Aorta (tissue), 5 donors: Measurements from ENCODE around the gene LENEP. TPM values are rescaled to one million over a fixed set of nuclear protein-coding genes. Genes with fewer than 3 reads are reported as not detected.
"Not testable (repeated sequence)": the region's sequence is repeated elsewhere in the genome, so short reads cannot be mapped to it uniquely, and the experiment has no call there.

Experiments used
- ATAC-seq: fragments of 200-7000 bp; cut with Tn5 transposase; one replicate; pipeline ENCODE4 v1.9.1; 2022; ENCODE audit warnings: moderate library complexity; ENCODE audit not compliant: low FRiP score
- DNase-seq, 2 donors: peaks; one replicate each; pipeline ENCODE4 v3.0.0-alpha.2; 2020
- H3K27ac ChIP-seq, 2 donors: one replicate each; pipeline ENCODE4 v1.5.1; 2013; ENCODE audit warnings: low read length in 2 of 2, mild to moderate bottlenecking in 2 of 2, moderate library complexity in 2 of 2, control low read depth in 1 of 2, inconsistent platforms in 1 of 2, low read depth in 1 of 2
- H3K27me3 ChIP-seq, 2 donors: one replicate each; pipeline ENCODE4 v1.6.1; 2013; ENCODE audit warnings: control low read depth in 1 of 2, low read length in 1 of 2, mild to moderate bottlenecking in 1 of 2, moderate library complexity in 1 of 2; ENCODE audit not compliant: insufficient read depth in 2 of 2, control insufficient read depth in 1 of 2
- H3K36me3 ChIP-seq, 2 donors: one replicate each; pipeline ENCODE4 v1.6.1; 2013; ENCODE audit warnings: control low read depth in 1 of 2, low read length in 1 of 2, mild to moderate bottlenecking in 1 of 2; ENCODE audit not compliant: insufficient read depth in 2 of 2, control insufficient read depth in 1 of 2
- H3K4me1 ChIP-seq, 2 donors: one replicate each; pipeline ENCODE4 v1.6.1; 2013; ENCODE audit warnings: low read length in 2 of 2, control low read depth in 1 of 2, mild to moderate bottlenecking in 1 of 2, moderate library complexity in 1 of 2; ENCODE audit not compliant: insufficient read depth in 2 of 2, control insufficient read depth in 1 of 2
- H3K4me3 ChIP-seq, 2 donors: one replicate each; pipeline ENCODE4 v1.5.1; 2013; ENCODE audit warnings: low read length in 2 of 2, control low read depth in 1 of 2, mild to moderate bottlenecking in 1 of 2
- H3K9me3 ChIP-seq: one replicate; pipeline ENCODE4 v1.6.1; 2013; ENCODE audit warnings: mild to moderate bottlenecking, low read length; ENCODE audit not compliant: control insufficient read depth
- WGBS, 2 donors: extraction: QIAGEN DNeasy Blood & Tissue Kit; methylation state at CpG; one replicate each; pipeline ENCODE4 v1.1.7; 2013; 5-methylcytosine and 5-hydroxymethylcytosine counted together
- intact Hi-C, 2 donors: fragments of 100-400 bp; cut with DNase I; formaldehyde crosslinking; loops; one replicate each; pipeline versions ENCODE4 v1.14.2 to v1.15.0; 2022
- polyA plus RNA-seq, 2 donors: library from polyadenylated mRNA; stranded (reverse); fragments of 200-250 nt; gene quantifications; one replicate each; pipeline ENCODE4 v1.2.3, GENCODE V29; 2013
- total RNA-seq, 2 donors: library from RNA; stranded (reverse); fragmentation: NEBNext Ultra II Directional; extraction: Animal tissue kit (Norgen Biotek cat#: 25700); gene quantifications; one replicate each; pipeline ENCODE4 v1.2.1, GENCODE V29; 2021
- donor health status: healthy with polysubstance abuse.
- donor health status: Bipolar disorder and iron deficiency.
- donor health status: DM: no; HTN: no; CAD: no.
- donor health status: DM: no; HTN: no; CAD: no.
- donor health status: DM: yes; HTN: yes; CAD: no.

LENEP gene
- total and polyA plus RNA-seq, 4 donors, result not detected

DNA sequence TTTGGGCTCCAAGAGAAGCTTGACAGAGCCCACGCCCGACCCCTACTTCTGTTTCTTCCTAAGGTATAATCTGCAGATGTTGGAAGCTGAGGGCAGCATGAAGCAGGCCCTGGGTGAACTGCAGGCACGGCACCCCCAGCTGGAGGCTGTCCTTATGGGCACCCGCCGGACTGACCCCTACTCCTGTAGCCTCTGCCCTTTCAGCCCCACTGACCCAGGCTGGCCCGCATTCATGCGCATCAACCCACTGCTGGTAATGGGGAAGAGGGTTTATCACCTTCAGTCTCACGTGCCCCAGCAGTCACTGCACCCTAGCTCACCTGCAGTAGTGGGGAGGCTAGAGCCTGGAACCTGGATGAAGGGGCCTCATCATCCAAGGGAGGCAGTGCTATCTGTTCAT is 3.1 kb upstream of the LENEP start:
- Histone ChIP-seq H3K4me3 (no peak overlapping the region), H3K9me3 (no peaks in the 10 kb centered on the region), H3K36me3 (peaks cover 2 to 4% of the 10 kb centered on the region in 2 donors), H3K27me3 (no peaks in the 10 kb centered on the region), H3K4me1 (no peaks in the 10 kb centered on the region), H3K27ac (no peak overlapping the region)
- no peak for DNase-seq
- ATAC-seq, result no peak
- 91 to 92% methylated on average over 8 of the region's 8 CpGs for WGBS, 2 donors
- intact Hi-C loops, result no loop called here

DNA sequence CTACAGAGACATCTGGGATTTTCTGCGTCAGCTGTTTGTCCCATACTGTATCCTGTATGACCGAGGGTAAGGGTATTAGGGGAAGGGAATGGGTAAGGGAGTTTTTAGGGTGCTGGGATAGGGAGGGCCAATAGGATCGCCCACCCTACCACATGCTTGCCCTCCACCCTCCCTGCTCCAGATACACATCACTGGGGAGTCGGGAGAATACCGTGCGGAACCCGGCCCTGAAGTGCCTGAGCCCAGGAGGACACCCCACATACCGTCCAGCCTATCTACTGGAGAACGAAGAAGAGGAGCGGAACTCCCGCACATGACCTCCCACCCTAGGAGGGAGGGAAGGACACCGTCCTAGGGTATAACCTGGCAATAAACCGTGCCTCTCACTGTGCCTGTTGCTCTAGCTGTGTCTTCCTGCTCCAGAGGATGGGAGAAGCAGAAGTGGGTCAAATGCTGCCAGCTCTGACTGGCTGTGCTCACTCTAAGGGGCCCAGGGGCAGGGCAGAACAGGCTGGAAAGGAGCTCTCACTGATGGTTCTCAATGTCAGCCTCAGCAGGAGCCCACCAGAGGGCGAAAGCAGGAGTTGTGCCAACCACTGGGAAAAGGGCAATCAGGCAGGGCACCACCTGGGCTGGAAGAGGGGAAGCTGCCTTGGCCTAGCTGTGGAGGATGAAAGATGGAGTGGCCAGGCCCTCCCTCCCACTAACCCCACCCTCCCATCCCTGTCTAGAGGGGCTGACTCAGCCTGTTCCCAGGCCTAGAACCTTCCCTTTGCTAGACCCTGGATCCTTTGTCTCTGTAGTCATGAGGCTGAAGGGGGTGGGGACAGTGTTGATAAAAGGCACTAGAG is 440 bp upstream of the LENEP start:
- intact Hi-C loops, result no loop called here
- no peaks in the 10 kb centered on the region for H3K27me3 ChIP-seq
- no peak overlapping the region for H3K27ac ChIP-seq
- no peaks in the 10 kb centered on the region for H3K4me1 ChIP-seq
- DNase-seq (peak in 1 of 2 donors; percentile 33), ATAC-seq (no peak)
- H3K4me3 ChIP-seq, result no peak overlapping the region
- H3K36me3 ChIP-seq, result peaks cover 2 to 4% of the 10 kb centered on the region in 2 donors
- 83 to 84% methylated on average over 14 of the region's 14 CpGs for WGBS, 2 donors
- no peaks in the 10 kb centered on the region for H3K9me3 ChIP-seq

DNA sequence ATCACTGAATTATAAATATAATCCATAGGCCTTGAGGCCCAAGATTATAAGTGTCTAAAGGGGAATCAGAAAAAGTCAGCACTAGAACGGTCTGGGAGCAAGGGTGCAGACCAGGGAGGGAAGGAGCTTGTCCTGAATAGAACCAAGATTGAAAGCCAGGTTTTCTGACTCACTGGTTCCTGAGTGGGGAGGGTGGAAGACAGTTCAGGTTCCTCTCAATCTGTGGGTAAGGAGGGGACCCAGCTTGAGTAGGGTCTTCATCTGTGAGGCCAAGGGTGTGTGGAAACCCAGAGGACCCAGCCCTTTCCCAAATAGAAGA is 842 bp downstream of the LENEP start:
- no peaks in the 10 kb centered on the region for H3K4me1 ChIP-seq
- H3K36me3 ChIP-seq, result peaks cover under 1 to 4% of the 10 kb centered on the region in 2 donors
- H3K27ac ChIP-seq, result no peak overlapping the region
- WGBS, 2 donors, result 18 to 30% methylated on average over 1 of the region's 1 CpG
- intact Hi-C loops, result no loop called here
- DNase-seq (no peak), ATAC-seq (no peak)
- H3K4me3 ChIP-seq, result no peak overlapping the region
- H3K27me3 ChIP-seq, result no peaks in the 10 kb centered on the region
- H3K9me3 ChIP-seq, result no peaks in the 10 kb centered on the region

DNA sequence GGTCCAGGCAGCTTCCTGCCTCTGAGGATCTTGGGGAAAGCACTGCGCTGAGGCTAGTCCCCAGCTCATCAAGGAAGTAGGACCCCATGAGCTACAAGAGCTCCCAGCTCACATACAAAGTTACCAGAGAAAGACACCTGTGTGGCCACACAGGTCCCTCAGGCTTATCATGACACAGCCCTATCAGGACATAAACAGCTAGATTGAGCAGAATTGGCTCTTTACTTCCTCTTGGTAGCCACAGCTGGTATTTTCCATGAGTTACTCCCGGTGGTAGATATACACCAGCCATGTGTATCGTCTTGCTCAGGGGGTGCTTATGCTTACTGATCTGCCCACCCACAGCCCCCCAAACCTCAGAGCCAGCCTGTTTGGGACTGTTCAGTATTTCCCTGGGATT is 1.2 kb downstream of the LENEP start:
- ATAC-seq (no peak), DNase-seq (no peak)
- Histone ChIP-seq H3K27me3 (no peaks in the 10 kb centered on the region), H3K36me3 (peaks cover 0 to 4% of the 10 kb centered on the region in 2 donors), H3K4me1 (no peaks in the 10 kb centered on the region), H3K4me3 (no peak overlapping the region), H3K9me3 (no peaks in the 10 kb centered on the region), H3K27ac (no peak overlapping the region)
- 65 to 86% methylated on average over 3 of the region's 3 CpGs for WGBS, 2 donors
- intact Hi-C loops, result no loop called here

DNA sequence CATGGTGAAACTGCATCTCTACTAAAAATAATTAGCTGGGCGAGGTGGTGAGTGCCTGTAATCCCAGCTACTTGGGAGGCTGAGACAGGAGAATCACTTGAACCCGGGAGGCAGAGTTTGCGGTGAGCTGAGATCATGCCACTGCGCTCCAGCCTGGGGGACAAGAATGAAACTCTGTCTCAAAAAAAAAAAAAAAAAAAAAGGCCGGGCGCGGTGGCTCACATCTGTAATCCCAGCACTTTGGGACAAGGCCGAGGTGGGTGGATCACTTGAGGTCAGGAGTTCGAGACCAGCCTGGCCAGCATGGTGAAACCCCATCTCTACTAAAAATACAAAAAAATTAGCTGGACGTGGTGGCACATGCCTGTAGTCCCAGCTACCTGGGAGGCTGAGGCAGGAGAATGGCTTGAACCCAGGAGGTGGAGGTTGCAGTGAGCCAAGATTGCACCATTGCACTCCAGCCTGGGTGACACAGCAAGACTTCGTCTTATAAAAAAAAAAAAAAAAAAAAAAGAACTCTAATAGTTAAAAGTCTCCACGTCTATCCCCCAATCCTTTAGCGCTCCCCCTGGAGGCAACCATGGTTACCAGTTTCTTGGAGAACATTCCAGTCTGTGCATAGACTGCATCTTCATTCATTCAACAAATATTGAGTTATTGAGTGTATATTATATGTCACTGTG is 2.1 kb downstream of the LENEP start:
- H3K36me3 ChIP-seq, ATAC-seq, H3K4me3 ChIP-seq, intact Hi-C loops, H3K4me1 ChIP-seq, H3K9me3 ChIP-seq, H3K27ac ChIP-seq, H3K27me3 ChIP-seq: not testable (repeated sequence)
- DNase-seq, result peak in 1 of 2 donors; percentile 13
- WGBS, 2 donors, result 58 to 62% methylated on average over 13 of the region's 13 CpGs

DNA sequence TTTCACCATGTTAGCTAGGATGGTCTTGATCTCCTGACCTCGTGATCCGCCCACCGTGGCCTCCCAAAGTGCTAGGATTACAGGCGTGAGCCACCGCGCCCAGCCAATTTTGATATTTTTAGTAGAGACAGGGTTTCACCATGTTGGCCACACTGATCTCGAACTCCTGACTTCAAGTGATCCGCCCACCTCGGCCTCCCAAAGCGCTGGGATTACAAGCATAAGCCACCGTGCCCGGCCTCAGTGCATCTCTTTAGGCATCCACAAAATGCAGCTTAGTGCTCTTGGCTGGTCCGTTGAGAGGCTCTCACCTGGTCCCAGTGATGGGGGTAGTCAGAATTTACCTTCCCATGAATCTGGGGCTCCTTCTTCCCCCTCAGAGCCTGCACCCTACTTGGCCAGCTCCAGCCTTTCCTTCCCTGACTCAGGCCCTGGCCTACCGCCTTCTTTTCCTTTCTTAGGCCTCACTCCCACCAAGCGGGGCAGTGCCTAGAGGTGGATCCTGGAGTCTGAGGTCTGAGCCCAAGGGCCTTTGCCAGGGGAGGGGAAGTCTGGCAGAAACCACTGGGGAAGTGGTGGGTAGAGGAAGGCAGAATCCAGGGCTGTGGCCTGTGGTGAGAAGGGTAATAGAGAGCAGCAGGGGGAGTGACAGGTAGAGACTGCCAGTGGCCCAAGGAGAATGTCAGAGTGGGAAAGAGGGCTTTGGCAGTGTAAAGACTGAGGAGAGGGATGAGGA is 3.7 kb downstream of the LENEP start:
- H3K4me1 ChIP-seq, result no peaks in the 10 kb centered on the region
- no peak for ATAC-seq
- DNase-seq, result peak in 1 of 2 donors; percentile 57
- intact Hi-C loops, result no loop called here
- no peaks in the 10 kb centered on the region for H3K36me3 ChIP-seq
- H3K4me3 ChIP-seq, result no peak overlapping the region
- H3K9me3 ChIP-seq, result no peaks in the 10 kb centered on the region
- H3K27me3 ChIP-seq, result no peaks in the 10 kb centered on the region
- WGBS, 2 donors, result 82 to 87% methylated on average over 15 of the region's 15 CpGs
- no peak overlapping the region for H3K27ac ChIP-seq

DNA sequence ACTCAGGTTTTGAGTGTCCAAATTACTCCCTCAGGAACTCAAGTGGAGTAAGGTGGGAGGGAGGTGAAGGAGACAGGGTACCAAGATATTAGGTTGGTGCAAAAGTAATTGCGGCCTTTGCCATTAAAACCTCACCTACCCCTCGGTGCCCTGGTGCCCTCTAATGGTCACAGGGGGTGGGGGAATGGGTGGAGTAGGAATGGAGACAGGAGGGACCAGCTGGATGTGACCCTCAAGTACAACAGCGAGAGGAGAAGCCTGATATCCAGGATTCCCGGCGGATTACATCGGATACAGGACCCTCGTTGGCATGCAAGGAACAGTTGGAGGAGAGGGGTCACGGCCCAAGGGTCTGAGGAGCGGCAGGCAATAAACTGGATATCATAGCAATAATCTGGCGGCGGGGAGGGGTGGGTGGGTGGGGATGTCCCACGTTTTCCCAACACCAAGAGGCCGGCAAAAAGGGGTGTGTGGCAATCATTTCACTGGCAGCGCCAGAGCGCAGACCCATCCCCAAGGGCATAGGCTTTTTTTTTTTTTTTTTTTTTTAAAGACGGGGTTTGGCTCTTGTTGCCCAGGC is 4.9 kb downstream of the LENEP start:
- no peak overlapping the region for H3K4me3 ChIP-seq
- no peaks in the 10 kb centered on the region for H3K4me1 ChIP-seq
- H3K36me3 ChIP-seq, result no peaks in the 10 kb centered on the region
- DNase-seq (peak in 1 of 2 donors; percentile 29), ATAC-seq (no peak)
- no peaks in the 10 kb centered on the region for H3K9me3 ChIP-seq
- H3K27ac ChIP-seq, result no peak overlapping the region
- intact Hi-C loops, result loop anchor here in 1 of 2 donors (2.0 kb wide), 1 partner anchor 35 kb away; no protein-coding TSS in a partner anchor
- H3K27me3 ChIP-seq, result no peaks in the 10 kb centered on the region
- WGBS, 2 donors, result 79 to 81% methylated on average over 16 of the region's 16 CpGs

DNA sequence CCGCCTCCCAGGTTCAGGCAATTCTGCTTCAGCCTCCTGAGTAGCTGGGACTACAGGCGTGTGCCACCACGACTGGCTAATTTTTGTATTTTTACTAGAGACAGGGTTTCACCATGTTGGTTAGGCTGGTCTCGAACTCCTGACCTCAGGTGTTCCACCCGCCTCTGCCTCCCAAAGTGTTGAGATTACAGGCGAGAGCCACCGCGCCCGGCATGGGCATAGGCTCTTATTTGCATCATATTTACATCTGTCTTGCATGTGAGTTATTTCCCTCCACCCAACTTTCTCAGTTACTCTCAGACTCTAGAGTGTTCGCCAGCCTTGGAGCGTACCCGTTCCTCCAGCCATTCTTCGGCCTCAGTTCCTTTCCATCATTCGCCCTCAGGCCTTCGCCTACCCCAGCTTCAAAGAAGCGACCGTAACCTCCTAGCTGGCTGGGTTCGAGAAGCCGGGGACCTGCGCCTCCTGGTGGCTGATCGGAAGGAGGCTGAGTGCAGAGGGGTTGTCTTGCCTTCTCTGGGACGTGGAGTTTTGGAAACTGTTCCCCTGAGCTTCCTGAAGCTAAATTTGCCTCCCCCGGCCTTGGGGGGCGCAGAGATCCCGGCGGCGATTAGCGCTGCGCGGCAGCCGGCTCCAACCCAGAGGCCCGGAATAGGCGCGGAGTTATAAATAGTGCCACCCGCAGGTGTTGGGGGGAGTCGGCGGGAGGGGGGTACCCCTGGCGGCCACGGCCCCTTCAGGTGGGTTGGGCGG is 5.6 kb downstream of the LENEP start:
- intact Hi-C loops, result loop anchor here in 1 of 2 donors (2.0 kb wide), 1 partner anchor 36 kb away; no protein-coding TSS in a partner anchor
- no peak for ATAC-seq
- Histone ChIP-seq H3K27ac (peak overlapping the region in 1 of 2 donors; percentile 52), H3K4me3 (peak overlapping the region; percentile 22 to 30), H3K36me3 (no peaks in the 10 kb centered on the region), H3K27me3 (no peaks in the 10 kb centered on the region), H3K4me1 (no peaks in the 10 kb centered on the region), H3K9me3 (no peaks in the 10 kb centered on the region)
- 9% methylated on average over 37 to 40 of the region's 40 CpGs for WGBS, 2 donors
- peak; percentile 80 to 92 for DNase-seq
